GM12878 (cell line): ENCODE measurements around the gene ELFN2. TPM values are rescaled to one million over a fixed set of nuclear protein-coding genes. Genes with fewer than 3 reads are reported as not detected.

Experiments used
- ATAC-seq: fragments of 200-7000 bp; cut with Tn5 transposase; 3 replicates; pipeline ENCODE4 v1.9.1; 2020; ENCODE audit warnings: mild to moderate bottlenecking, moderate library complexity
- BruUV-seq: library from RNA; stranded (reverse); fragments of 400-500 nt; replicated peaks from 2 replicates; lab custom pipeline; 2021; lab: Mats Ljungman, UMichigan
- CTCF ChIA-PET: fragments of 300-600 bp; sonication (Branson Sonifier 250); formaldehyde crosslinking; extraction: SDS; loops from one replicate; lab custom pipeline; 2021; ENCODE audit warnings: inconsistent platforms; lab: Yijun Ruan, JAX
- POLR2A ChIA-PET: fragments of 350-600 bp; formaldehyde crosslinking; extraction: SDS; loops from one replicate; lab custom pipeline; 2021; ENCODE audit warnings: inconsistent platforms; lab: Charles Lee
- RAD21 ChIA-PET: fragments of 300-600 bp; sonication (Branson Sonifier 250); formaldehyde crosslinking; loops from one replicate; lab custom pipeline; 2023; ENCODE audit warnings: antibody characterized with exemption; ENCODE audit not compliant: unreplicated experiment; lab: Charles Lee
- SMC1A ChIA-PET: fragments of 300-600 bp; sonication (Branson Sonifier 250); formaldehyde crosslinking; loops from one replicate; lab custom pipeline; 2023; ENCODE audit not compliant: unreplicated experiment, uncharacterized antibody; lab: Charles Lee
- DNase-seq: peaks from one replicate; pipeline ENCODE4 v3.0.0-alpha.2; 2011; ENCODE audit warnings: low read depth, low spot score
- FAIRE-seq: peaks from 3 replicates; lab custom pipeline; 2011; peaks lifted over from hg19 to GRCh38; lab: Jason Lieb, UNC
- H2AFZ ChIP-seq: 2 replicates; pipeline ENCODE4 v1.6.0; 2011; ENCODE audit warnings: low read depth, low read length, control low read depth; ENCODE audit not compliant: control insufficient read depth
- H3K27ac ChIP-seq: 2 replicates; pipeline ENCODE4 v1.5.1; 2011; ENCODE audit warnings: control low read depth; ENCODE audit not compliant: control insufficient read depth, insufficient read depth
- H3K27me3 ChIP-seq, 2 experiments: replicated peaks in 1 of 2; 2 replicates each; pipeline versions ENCODE4 v1.6.0 to v1.6.1; 2011; ENCODE audit warnings: low read length in 1 of 2; ENCODE audit not compliant: control insufficient read depth in 2 of 2, insufficient read depth in 2 of 2
- H3K36me3 ChIP-seq, 2 experiments: 2 replicates each; pipeline ENCODE4 v1.5.1; 2011; ENCODE audit warnings: low read length in 1 of 2; ENCODE audit not compliant: control insufficient read depth in 2 of 2, insufficient read depth in 2 of 2
- H3K4me1 ChIP-seq: 2 replicates; pipeline ENCODE4 v1.6.1; 2011; ENCODE audit warnings: mild to moderate bottlenecking, low read length, moderate library complexity, mixed read lengths; ENCODE audit not compliant: control insufficient read depth, insufficient read depth
- H3K4me2 ChIP-seq: 2 replicates; pipeline ENCODE4 v1.6.0; 2011; ENCODE audit warnings: control low read depth; ENCODE audit not compliant: control insufficient read depth, insufficient read depth
- H3K4me3 ChIP-seq: fragments of 200-600 bp; sonication (generic); 2 replicates; pipeline ENCODE4 v1.5.1; 2016
- H3K79me2 ChIP-seq: 2 replicates; pipeline ENCODE4 v1.6.0; 2011; ENCODE audit warnings: low read length; ENCODE audit not compliant: control insufficient read depth, insufficient read depth
- H3K9ac ChIP-seq: 2 replicates; pipeline ENCODE4 v1.8.0; 2011; ENCODE audit warnings: low read length, control low read depth, mixed read lengths; ENCODE audit not compliant: control insufficient read depth, insufficient read depth
- H3K9me3 ChIP-seq: replicated peaks from 3 replicates; pipeline ENCODE4 v1.5.1; 2011; ENCODE audit warnings: mild to moderate bottlenecking, low read length; ENCODE audit not compliant: control insufficient read depth, insufficient read depth
- H4K20me1 ChIP-seq: 2 replicates; pipeline ENCODE4 v1.6.0; 2011; ENCODE audit not compliant: control insufficient read depth, insufficient read depth
- ATF7 ChIP-seq: fragments of 450-650 bp; IDR thresholded peaks from 2 replicates; pipeline ENCODE4 v1.6.1; 2016; ENCODE audit warnings: low read depth, mild to moderate bottlenecking
- CEBPZ ChIP-seq: fragments of 150-350 bp; IDR thresholded peaks from 2 replicates; pipeline ENCODE4 v1.6.1; 2016; ENCODE audit warnings: low read depth, low read length
- CHD4 ChIP-seq: fragments of 200-600 bp; sonication (generic); IDR thresholded peaks from 2 replicates; pipeline ENCODE4 v1.6.1; 2016; ENCODE audit warnings: mild to moderate bottlenecking
- CTCF ChIP-seq, 3 experiments: IDR thresholded peaks in 2 of 3; conservative IDR thresholded peaks in 1 of 3; 2 replicates each; pipeline ENCODE4 v1.5.1; 2011; ENCODE audit warnings: low read depth in 3 of 3, low read length in 3 of 3, mild to moderate bottlenecking in 3 of 3, control low read depth in 2 of 3, moderate library complexity in 2 of 3, inconsistent platforms in 1 of 3, mixed read lengths in 1 of 3; ENCODE audit not compliant: control insufficient read depth in 2 of 3, insufficient read depth in 1 of 3; ENCODE audit errors: extremely low read depth in 1 of 3
- NFIC ChIP-seq: IDR thresholded peaks from 2 replicates; pipeline ENCODE4 v1.6.1; 2012; ENCODE audit warnings: low read depth, mild to moderate bottlenecking, inconsistent platforms, low read length, moderate library complexity
- PAX8 ChIP-seq: fragments of 450-650 bp; IDR thresholded peaks from 2 replicates; pipeline ENCODE4 v1.6.1; 2017; ENCODE audit warnings: mild to moderate bottlenecking, moderate library complexity
- STAT1 ChIP-seq: fragments of 450-650 bp; conservative IDR thresholded peaks from 2 replicates; pipeline ENCODE4 v1.6.1; 2014; ENCODE audit warnings: antibody characterized with exemption, mild to moderate bottlenecking
- ZNF207 ChIP-seq: fragments of 450-650 bp; IDR thresholded peaks from 2 replicates; pipeline ENCODE4 v1.6.1; 2014; ENCODE audit warnings: antibody characterized with exemption, mild to moderate bottlenecking, borderline replicate concordance
- ZNF384 ChIP-seq: IDR thresholded peaks from 2 replicates; pipeline ENCODE4 v1.6.1; 2012; ENCODE audit warnings: low read depth, mild to moderate bottlenecking, low read length, improper control_type of control experiment, borderline replicate concordance
- ZNF622 ChIP-seq: fragments of 450-650 bp; IDR thresholded peaks from 2 replicates; pipeline ENCODE4 v1.6.1; 2017; ENCODE audit warnings: mild to moderate bottlenecking, inconsistent platforms
- ZZZ3 ChIP-seq: IDR thresholded peaks from 2 replicates; pipeline ENCODE4 v1.6.1; 2011; ENCODE audit warnings: low read depth; ENCODE audit not compliant: control insufficient read depth, insufficient read length
- WGBS: methylation state at CpG from one replicate; pipeline ENCODE4 v1.1.6; 2016; ENCODE audit warnings: low lambda C conversion rate; ENCODE audit not compliant: insufficient replicate concordance, insufficient coverage; ENCODE audit errors: missing lambda C conversion rate; 5-methylcytosine and 5-hydroxymethylcytosine counted together
- in situ Hi-C: fragments of 300-500 bp; cut with MboI; formaldehyde crosslinking; loops from 9 replicates; pipeline ENCODE4 v1.14.3; 2018; ENCODE audit warnings: mixed read lengths
- intact Hi-C: fragments of 100-400 bp; cut with micrococcal nuclease; formaldehyde crosslinking; loops from one replicate; pipeline ENCODE4 v1.14.2; 2022; ENCODE audit not compliant: unreplicated experiment
- polyA plus RNA-seq, 11 experiments: library from polyadenylated mRNA; depleted of rRNA in 4 of 11; unstranded in 6 of 11; stranded (reverse) in 5 of 11; fragments of >200 nt; fragmentation: Nextera tagmentation in 4 of 11; fragmentation: Illumina TruSeq in 1 of 11; extraction: Ambion mirVana in 4 of 11; extraction: Trizol in 1 of 11; gene quantifications; 1 replicate in 1 of 11; 2 replicates in 10 of 11; pipeline versions ENCODE4 v1.2.1 to v1.2.3, GENCODE V29; 2011 to 2016; ENCODE audit warnings: inconsistent platforms in 2 of 11, missing spikeins in 2 of 11, low read depth in 1 of 11
- total RNA-seq, 4 experiments: library from RNA; depleted of rRNA in 3 of 4; stranded (reverse); fragments of >200 nt in 3 of 4; fragmentation: Illumina TruSeq in 1 of 4; extraction: Trizol in 1 of 4; gene quantifications; 2 replicates each; pipeline versions ENCODE4 v1.2.1 to v1.2.3, GENCODE V29; 2013 to 2021
- TF ChIP-seq, protein P1 (sequence below): fragments of 450-650 bp; IDR thresholded peaks from 2 replicates; pipeline ENCODE4 v1.6.1; 2014; ENCODE audit warnings: mild to moderate bottlenecking

Gene ELFN2
- total and polyA plus RNA-seq, 10 of the 15 experiments (the other 5 are each of a cell fraction or from before 2014, with no cell fraction given): 0.03 to 0.05 TPM; not detected in 8

GRCh38 chr22:37379085-37379484 lies 48.2 kb downstream of the ELFN2 start:
- Histone ChIP-seq H3K4me2 (no peak overlapping the region), H3K27ac (no peak overlapping the region), H3K27me3 (peaks cover 10 to 16% of the 10 kb centered on the region in 2 experiments; a peak in 3 of 4 replicates), H3K79me2 (no peaks in the 10 kb centered on the region), H3K4me3 (no peak overlapping the region), H2AFZ (no peak overlapping the region), H4K20me1 (no peaks in the 10 kb centered on the region; the same call in 1 of the 2 replicates), H3K9me3 (no peaks in the 10 kb centered on the region), H3K4me1 (no peaks in the 10 kb centered on the region), H3K9ac (no peak overlapping the region), H3K36me3 (no peaks in the 10 kb centered on the region)
- intact Hi-C loops (no loop called here), in situ Hi-C loops (no loop called here)
- POLR2A ChIA-PET: no interaction called here
- SMC1A ChIA-PET: no interaction called here
- BruUV-seq: no TSS peak
- RAD21 ChIA-PET: no interaction called here
- WGBS: under 1% methylated on average over 13 of the region's 13 CpGs
- ATAC-seq: peak; percentile 21; the same call in 1 of the 3 replicates
- TF ChIP-seq ATF7: no peak
- TF ChIP-seq ZNF207: no peak
- no peak for TF ChIP-seq ZNF384
- no peak for TF ChIP-seq ZZZ3
- no peak for DNase-seq
- no peak for FAIRE-seq
- CTCF ChIA-PET: no interaction called here

DNA sequence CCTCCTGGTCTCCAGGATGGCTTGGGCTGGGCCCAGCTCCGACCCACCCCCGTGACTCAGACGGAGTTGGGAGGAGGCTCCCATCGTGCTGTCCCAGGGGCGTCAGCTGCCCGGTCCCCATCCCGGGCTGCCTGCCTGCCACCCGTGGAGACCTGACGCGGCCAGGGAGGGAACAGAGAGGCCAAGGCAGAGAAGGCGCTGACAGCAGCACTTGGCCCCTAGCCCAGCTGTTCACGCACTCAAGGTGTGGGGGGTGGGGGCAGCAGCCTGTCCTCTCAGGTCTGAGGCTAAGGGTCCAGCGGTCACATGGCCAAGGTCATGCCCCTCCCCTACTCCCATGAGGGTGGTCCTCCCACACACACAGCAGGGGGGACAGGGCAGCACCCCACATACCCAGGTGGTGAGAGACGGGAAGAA lies 48.6 kb downstream of the ELFN2 start:
- 30% methylated on average over 14 of the region's 14 CpGs for WGBS
- ChIA-PET CTCF (no interaction called here), SMC1A (no interaction called here), RAD21 (no interaction called here), POLR2A (no interaction called here)
- Histone ChIP-seq H3K27me3 (peaks cover 10 to 16% of the 10 kb centered on the region in 2 experiments; a peak in 3 of 4 replicates), H3K79me2 (no peaks in the 10 kb centered on the region), H3K4me1 (no peaks in the 10 kb centered on the region), H2AFZ (no peak overlapping the region), H3K4me2 (no peak overlapping the region), H3K9ac (no peak overlapping the region), H3K27ac (no peak overlapping the region), H4K20me1 (no peaks in the 10 kb centered on the region; the same call in 1 of the 2 replicates), H3K4me3 (no peak overlapping the region), H3K9me3 (no peaks in the 10 kb centered on the region), H3K36me3 (no peaks in the 10 kb centered on the region)
- FAIRE-seq: no peak
- no peak for ATAC-seq
- in situ Hi-C loops (no loop called here), intact Hi-C loops (no loop called here)
- no peak for DNase-seq
- no TSS peak for BruUV-seq
- TF ChIP-seq CEBPZ (no peak), CHD4 (no peak), CTCF (IDR thresholded peaks at IDR 0.05 in 2 of 3, conservative IDR thresholded peaks at IDR 0.05 in 1 of 3; ENCODE audit: control insufficient read depth in 2 of 3, extremely low read depth in 1 of 3, insufficient read depth in 1 of 3, low read depth in 3 of 3, low read length in 3 of 3) (no peak), PAX8 (no peak), STAT1 (no peak), NFIC (no peak), ZNF622 (no peak)
- TF ChIP-seq, protein P1, sequence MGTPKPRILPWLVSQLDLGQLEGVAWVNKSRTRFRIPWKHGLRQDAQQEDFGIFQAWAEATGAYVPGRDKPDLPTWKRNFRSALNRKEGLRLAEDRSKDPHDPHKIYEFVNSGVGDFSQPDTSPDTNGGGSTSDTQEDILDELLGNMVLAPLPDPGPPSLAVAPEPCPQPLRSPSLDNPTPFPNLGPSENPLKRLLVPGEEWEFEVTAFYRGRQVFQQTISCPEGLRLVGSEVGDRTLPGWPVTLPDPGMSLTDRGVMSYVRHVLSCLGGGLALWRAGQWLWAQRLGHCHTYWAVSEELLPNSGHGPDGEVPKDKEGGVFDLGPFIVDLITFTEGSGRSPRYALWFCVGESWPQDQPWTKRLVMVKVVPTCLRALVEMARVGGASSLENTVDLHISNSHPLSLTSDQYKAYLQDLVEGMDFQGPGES: no peak
